Stimulated activated CD8-positive, alpha-beta memory T cell treated with anti-CD3 and anti-CD28 coated beads, Interleukin-12 subunit alpha, Interleukin-12 subunit beta, amount 100 ng/mL, for 24 hours (primary cell): Measurements from ENCODE around the gene TAPBP.
"Not testable (repeated sequence)": the region's sequence is repeated elsewhere in the genome, so short reads cannot be mapped to it uniquely, and the experiment has no call there.

Experiments
- DNase-seq: peaks from one replicate; pipeline ENCODE4 v3.0.0-alpha.2; 2020; ENCODE audit errors: extremely low read depth

The TAPBP gene

GRCh38 chr6:33313709-33314514, at the start of gene TAPBP:
TSS of gene TAPBP (minus strand) at chr6:33314078. CDS start at chr6:33314041, 37 bp downstream.
- DNase-seq: peak; percentile 69

GRCh38 chr6:33363486-33363885, 49.6 kb upstream of the TAPBP start:
- not testable (repeated sequence) for DNase-seq

GRCh38 chr6:33359331-33359730, 45.5 kb upstream of the TAPBP start:
- no peak for DNase-seq

GRCh38 chr6:33357160-33357871, 43.4 kb upstream of the TAPBP start:
- DNase-seq: not testable (repeated sequence)

GRCh38 chr6:33356295-33356694, 42.4 kb upstream of the TAPBP start:
- no peak for DNase-seq

GRCh38 chr6:33355860-33356259, 42.0 kb upstream of the TAPBP start:
- not testable (repeated sequence) for DNase-seq

DNA sequence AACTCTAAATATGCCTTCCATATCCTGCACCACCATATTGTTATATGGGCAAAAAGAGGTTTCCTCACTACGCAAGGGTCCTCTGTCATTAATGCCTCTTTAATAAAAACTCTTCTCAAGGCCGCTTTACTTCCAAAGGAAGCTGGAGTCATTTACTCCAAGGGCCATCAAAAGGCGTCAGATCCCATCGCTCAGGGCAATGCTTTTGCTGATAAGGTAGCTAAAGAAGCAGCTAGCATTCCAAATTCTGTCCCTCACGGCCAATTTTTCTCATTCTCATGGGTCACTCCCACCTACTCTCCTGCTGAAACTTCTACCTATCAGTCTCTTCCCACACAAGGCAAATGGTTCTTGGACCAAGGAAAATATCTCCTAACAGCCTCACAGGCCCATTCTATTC, 33.9 kb upstream of the TAPBP start:
- DNase-seq: no peak

DNA sequence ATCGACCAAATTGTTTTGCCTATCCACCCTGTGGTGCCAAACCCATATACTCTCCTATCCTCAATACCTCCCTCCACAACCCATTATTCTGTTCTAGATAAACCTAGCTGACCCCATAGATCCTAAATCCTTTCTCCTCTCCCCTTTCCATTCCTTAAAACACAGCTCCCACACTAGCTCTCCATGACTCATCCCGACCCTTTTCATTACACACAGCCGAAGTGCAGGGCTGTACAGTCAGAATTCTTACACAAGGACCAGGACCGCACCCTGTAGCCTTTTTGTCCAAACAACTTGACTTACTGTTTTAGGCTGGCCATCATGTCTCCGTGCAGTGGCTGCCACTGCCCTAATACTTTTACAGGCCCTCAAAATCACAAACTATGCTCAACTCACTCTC, 33.1 kb upstream of the TAPBP start:
- not testable (repeated sequence) for DNase-seq

DNA sequence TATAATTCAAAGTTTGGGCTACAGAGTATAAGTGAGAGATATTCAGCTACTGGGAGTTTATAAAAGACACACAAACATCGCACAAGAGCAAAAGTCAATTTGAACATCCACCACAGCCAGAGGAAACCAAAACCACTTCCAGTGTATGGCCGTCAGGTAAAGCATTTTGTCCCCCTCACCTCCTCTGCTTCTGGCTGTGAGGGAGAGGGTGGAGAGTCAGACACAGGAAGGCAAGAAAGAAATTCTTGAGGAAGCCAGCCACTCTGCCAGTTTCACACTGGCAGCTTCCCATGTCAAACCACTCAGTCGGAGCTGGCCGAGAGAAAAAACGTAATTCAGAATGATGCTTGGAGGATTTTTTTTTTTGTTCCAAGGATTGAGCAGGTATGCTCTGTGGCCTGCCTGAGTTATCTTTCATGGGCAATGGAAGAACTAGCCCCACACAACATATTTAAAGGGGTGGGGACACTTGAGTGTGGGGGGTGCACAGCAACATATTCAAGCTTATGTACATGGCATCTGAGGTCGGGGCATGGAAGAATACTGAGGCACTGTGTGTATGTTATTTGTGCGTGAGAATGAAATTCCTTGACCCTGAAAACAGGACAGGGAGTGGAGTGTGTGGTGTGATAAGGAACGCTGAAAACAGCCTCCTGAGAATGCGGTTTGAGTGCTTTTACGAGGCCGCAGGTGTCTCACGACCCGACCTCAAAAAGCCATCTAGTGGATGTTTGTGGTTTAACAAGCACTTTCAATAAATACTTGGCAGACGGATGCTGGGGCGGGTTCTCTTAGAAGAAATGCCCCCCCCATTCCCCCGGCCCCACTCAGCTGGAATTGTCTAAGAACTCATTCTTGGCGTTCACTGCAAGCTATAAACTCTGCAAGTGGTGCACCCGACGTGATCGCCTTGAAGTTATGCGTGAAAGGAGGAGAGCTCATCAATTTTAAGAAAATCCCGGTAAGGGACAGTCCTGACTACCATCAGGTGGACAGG, 31.1 kb upstream of the TAPBP start:
- DNase-seq: no peak

DNA sequence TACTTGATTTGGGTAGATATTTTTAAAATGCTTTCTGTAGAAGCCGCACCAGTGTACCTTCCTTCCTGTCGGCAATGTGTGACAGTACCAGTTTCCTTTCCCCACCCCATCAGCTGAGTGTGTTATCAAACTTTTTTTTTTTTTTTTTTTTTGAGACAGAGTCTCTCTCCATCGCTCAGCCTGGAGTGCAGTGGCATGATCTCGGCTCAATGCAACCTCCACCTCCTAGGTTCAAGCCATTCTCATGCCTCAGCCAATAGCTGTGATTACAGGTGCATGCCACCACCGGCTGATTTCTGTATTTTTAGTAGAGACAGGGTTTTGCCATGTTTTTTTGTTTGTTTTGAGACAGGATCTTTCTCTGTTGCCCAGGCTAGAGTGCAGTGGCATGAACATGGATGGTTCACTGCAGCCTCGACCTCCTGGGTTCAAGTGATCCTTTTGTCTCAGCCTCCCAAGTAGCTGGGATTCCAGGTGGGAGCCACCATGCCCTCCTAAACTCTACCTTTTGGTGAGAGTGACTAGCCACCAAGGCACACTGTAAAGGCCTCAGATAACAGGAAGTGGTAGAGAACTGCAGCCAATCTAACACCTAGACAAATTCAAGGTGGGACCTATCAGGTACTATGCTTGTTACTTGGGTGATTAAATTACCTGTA, 30.2 kb upstream of the TAPBP start:
- DNase-seq: no peak

DNA sequence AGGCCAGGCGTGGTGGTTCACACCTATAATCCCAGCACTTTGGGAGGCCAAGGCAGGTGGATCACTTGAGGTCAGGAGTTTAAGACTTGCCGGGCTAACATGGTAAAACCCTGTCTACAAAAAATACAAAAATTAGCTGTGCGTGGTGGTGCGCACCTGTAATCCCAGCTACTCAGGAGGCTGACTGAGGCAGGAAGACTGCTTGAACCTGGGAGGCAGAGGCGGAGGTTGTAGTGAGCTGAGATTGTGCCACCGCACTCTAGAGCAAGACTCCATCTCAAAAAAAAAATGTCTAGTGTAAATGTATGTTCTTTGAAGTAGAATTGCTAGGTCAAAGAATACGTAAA, 29.7 kb upstream of the TAPBP start:
- DNase-seq: not testable (repeated sequence)

GRCh38 chr6:33339193-33339592, 25.3 kb upstream of the TAPBP start:
- DNase-seq: no peak

DNA sequence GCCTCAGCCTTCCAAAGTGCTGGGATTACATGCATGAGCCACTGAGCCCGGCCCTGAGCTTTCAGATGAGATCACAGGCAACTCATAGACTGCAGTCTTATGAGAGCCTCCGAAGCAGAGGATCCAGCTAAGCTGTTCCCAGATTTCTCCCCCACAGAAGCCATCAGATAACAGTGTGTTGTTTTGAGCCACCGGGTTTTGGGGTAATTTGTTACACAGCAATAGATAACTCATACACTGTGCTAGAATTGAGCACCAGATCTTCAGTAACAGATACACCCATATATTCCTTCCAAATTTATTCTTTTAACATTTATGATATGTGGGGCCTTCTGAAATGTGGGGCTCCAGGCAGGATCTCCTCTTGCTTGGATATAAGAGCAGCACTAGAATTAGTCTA, 22.6 kb upstream of the TAPBP start:
- no peak for DNase-seq

DNA sequence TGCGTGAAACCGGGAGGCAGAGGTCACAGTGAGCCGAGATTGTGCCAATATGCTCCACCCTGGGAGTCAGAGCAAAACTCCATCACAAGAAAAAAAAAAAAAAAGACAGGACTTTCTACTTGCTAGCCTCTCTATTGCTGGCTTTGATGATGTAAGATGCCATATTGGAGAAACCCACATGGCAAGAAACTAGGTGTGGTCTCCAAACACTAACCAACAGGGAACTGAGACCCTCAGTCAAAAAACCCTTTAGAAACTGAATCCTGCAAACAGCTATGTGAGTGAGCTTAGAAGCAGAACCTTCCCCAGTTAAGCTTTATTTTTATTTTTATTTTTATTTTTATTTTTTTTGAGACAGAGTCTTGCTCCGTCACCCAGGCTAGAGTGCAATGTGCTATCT, 22.0 kb upstream of the TAPBP start:
- no peak for DNase-seq

DNA sequence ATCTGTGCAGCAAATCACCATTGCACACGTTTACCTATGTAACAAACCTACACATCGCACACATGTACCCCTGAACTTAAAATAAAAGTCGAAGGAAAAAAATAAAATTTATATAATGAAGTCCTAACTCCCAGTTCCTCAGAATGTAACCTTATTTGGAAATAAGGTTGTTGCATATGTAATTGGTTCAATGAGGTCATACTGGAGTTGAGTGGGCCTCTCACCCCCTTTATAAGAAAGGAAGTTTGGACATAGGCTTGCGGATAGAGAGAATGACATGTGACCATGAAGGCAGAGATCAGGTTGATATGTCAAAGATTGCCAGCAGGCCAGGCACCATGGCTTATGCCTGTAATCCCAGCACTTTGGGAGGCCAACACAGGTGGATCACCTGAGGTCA, 19.8 kb upstream of the TAPBP start:
- no peak for DNase-seq

- DNase-seq: no peak
Observed at GRCh38 chr6:33330736-33331135, 16.9 kb upstream of the TAPBP start.

DNA sequence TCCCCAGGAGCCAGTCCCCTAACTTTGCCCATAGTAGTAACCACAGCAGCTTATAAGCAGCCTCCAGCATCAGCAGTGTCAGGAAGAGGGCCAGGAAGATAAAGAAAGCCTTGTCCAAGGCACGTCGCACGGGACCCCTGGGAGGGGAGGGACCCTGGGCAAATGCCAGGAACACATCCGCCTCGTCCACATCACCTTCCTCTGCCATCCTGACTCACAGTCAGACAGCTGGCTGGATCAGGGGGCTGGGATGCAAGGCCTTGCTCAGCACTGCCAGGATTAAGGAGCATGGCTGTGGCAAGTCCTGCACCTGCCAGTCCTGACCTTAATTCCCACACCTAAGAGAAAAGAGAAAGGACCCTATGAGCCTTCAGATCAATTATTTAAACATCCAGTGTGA, 15.2 kb upstream of the TAPBP start:
- no peak for DNase-seq

GRCh38 chr6:33324125-33324524, 10.2 kb upstream of the TAPBP start:
- no peak for DNase-seq

GRCh38 chr6:33323623-33323948, 9.7 kb upstream of the TAPBP start:
- no peak for DNase-seq

GRCh38 chr6:33321227-33321626, 7.3 kb upstream of the TAPBP start:
- DNase-seq: no peak

GRCh38 chr6:33320315-33321181, 6.7 kb upstream of the TAPBP start:
- no peak for DNase-seq
